Heart left ventricle (tissue), 16 donors: Measurements from ENCODE around the gene ERI3. TPM values are rescaled to one million over a fixed set of nuclear protein-coding genes. Genes with fewer than 3 reads are reported as not detected.
A peak's percentile ranks its signal among the peaks of the same experiment; 100 is the strongest.

Experiments used
- ATAC-seq, 4 donors: fragments of 200-7000 bp; cut with Tn5 transposase; one replicate each; pipeline ENCODE4 v1.9.1; 2020 to 2022; ENCODE audit warnings: moderate library complexity in 4 of 4, mild to moderate bottlenecking in 3 of 4, moderate number of reproducible peaks in 1 of 4
- DNase-seq, 5 donors: peaks; one replicate each; pipeline ENCODE4 v3.0.0-alpha.2; 2020
- H3K27ac ChIP-seq, 12 donors: fragments of 200-600 bp; sonication (generic) in 4 of 12; one replicate each; pipeline versions ENCODE4 v1.5.0 to v1.8.0; 2016 to 2022; ENCODE audit warnings: mild to moderate bottlenecking in 2 of 12
- H3K27me3 ChIP-seq, 9 donors: fragments of 200-600 bp; sonication (generic) in 2 of 9; one replicate each; pipeline versions ENCODE4 v1.5.1 to v1.8.0; 2016 to 2022; ENCODE audit warnings: mild to moderate bottlenecking in 3 of 9
- H3K36me3 ChIP-seq, 9 donors: fragments of 200-600 bp; sonication (generic) in 2 of 9; one replicate each; pipeline versions ENCODE4 v1.5.0 to v1.8.0; 2018 to 2022; ENCODE audit warnings: mild to moderate bottlenecking in 2 of 9
- H3K4me1 ChIP-seq, 12 donors: fragments of 200-600 bp; sonication (generic) in 4 of 12; one replicate each; pipeline versions ENCODE4 v1.5.0 to v1.8.0; 2016 to 2022; ENCODE audit warnings: mild to moderate bottlenecking in 3 of 12
- H3K4me3 ChIP-seq, 12 donors: fragments of 200-600 bp; sonication (generic) in 4 of 12; one replicate each; pipeline versions ENCODE4 v1.5.0 to v1.8.0; 2017 to 2022; ENCODE audit warnings: mild to moderate bottlenecking in 9 of 12, moderate library complexity in 4 of 12
- H3K9me3 ChIP-seq, 12 donors: fragments of 200-600 bp; sonication (generic) in 4 of 12; one replicate each; pipeline versions ENCODE4 v1.5.0 to v1.8.0; 2016 to 2022; ENCODE audit warnings: mild to moderate bottlenecking in 1 of 12
- CTCF ChIP-seq, 12 donors: fragments of 200-600 bp; sonication (generic) in 4 of 12; IDR thresholded peaks; one replicate each; pipeline versions ENCODE4 v1.5.0 to v1.8.0; 2018 to 2022; ENCODE audit warnings: antibody characterized with exemption in 12 of 12, mild to moderate bottlenecking in 5 of 12
- POLR2A ChIP-seq, 2 donors: fragments of 450-650 bp; IDR thresholded peaks; one replicate each; pipeline ENCODE4 v1.6.1; 2017; ENCODE audit warnings: antibody characterized with exemption in 2 of 2, mild to moderate bottlenecking in 2 of 2, moderate library complexity in 2 of 2
- WGBS, 4 donors: extraction: QIAGEN DNeasy Blood & Tissue Kit in 2 of 4; methylation state at CpG; one replicate each; pipeline versions ENCODE4 v1.1.5 to v1.1.7; 2013 to 2018; 5-methylcytosine and 5-hydroxymethylcytosine counted together
- intact Hi-C, 10 donors: fragments of 100-400 bp; cut with DNase I; formaldehyde crosslinking; loops; one replicate each; pipeline versions ENCODE4 v1.11.1 to v1.14.2; 2022
- polyA plus RNA-seq, 2 donors: library from polyadenylated mRNA; stranded (reverse); fragments of 200-250 nt; gene quantifications; one replicate each; pipeline ENCODE4 v1.2.3, GENCODE V29; 2013
- total RNA-seq, 9 donors: library from RNA; depleted of rRNA in 2 of 9; stranded (reverse); fragments of >200 nt in 2 of 9; fragmentation: NEBNext Ultra II Directional in 3 of 9; extraction: Animal tissue kit (Norgen Biotek cat#: 25700) in 3 of 9; gene quantifications; one replicate each; pipeline versions ENCODE4 v1.1.0 to v1.2.4, GENCODE V29; 2016 to 2023
- donor health status: ischemic (EF 13 %, LVEDD 7.1; RV severe dilation, severe dysfunction).
- donor health status: healthy with polysubstance abuse.
- donor health status: DM: no; HTN: yes; CAD: no.
- donor health status: DM: no; HTN: no; CAD: no.
- donor health status: ischemic (EF 25% LVEDD 6.9; RV normal size, moderate dysfunction).
- donor health status: ischemic (EF 25% LVEDD 5.7; RV mildly dilated, moderate dysfunction).
- donor health status: healthy.
- donor health status: DM: yes; HTN: yes; CAD: no.
- donor health status: ischemic (EF 35%, LVEDD 5.7; RV mildly dilated, moderate dysfunction).
- donor health status: nonischemic (EF 11% LVEDD 7.7; RV severe dilation, severe dysfunction).
- donor health status: DM: yes; HTN: yes; CAD: no.
- donor health status: PGD.
- donor health status: ischemic (EF 29% LVEDD 5.4; RV normal size, mild dysfunction).
- donor health status: nonischemic (EF 23%, LVEDD 6.1; RV moderate dilation, normal function).

Gene ERI3
- total and polyA plus RNA-seq, 11 donors, result 29.8 to 68.9 (median 48.0) TPM

DNA sequence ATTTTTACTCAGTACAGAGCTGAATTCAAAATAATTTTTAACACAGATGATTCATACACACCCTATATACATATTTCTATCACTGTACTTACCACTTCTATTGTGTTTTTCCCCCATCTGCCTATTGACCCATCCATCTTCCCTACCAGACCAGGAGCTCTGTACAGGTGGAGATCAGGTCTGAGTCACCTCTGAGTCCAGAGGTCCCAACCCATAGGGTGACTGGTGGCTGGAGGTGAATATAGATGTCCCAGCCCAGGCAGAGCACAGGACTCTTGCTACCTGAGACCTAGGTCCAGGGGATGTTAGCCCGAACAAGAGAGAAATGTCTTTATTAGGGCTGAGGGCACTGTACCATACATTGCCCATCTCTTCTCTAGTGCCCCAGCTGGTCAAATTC, 87.0 kb downstream of the ERI3 start:
- Histone ChIP-seq H3K4me1 (peaks cover 0 to 33% (median 0%) of the 10 kb centered on the region in 12 donors), H3K9me3 (no peaks in the 10 kb centered on the region), H3K27me3 (no peaks in the 10 kb centered on the region), H3K27ac (no peak overlapping the region), H3K36me3 (no peaks in the 10 kb centered on the region), H3K4me3 (no peak overlapping the region)
- intact Hi-C loops, result no loop called here
- no peak for TF ChIP-seq CTCF (IDR thresholded peaks at IDR 0.05)
- no peak for TF ChIP-seq POLR2A (IDR thresholded peaks at IDR 0.05)
- WGBS, 4 donors, result 94 to 100% (median 100%) methylated on average over 1 of the region's 1 CpG
- DNase-seq, result no peak
- no peak for ATAC-seq

DNA sequence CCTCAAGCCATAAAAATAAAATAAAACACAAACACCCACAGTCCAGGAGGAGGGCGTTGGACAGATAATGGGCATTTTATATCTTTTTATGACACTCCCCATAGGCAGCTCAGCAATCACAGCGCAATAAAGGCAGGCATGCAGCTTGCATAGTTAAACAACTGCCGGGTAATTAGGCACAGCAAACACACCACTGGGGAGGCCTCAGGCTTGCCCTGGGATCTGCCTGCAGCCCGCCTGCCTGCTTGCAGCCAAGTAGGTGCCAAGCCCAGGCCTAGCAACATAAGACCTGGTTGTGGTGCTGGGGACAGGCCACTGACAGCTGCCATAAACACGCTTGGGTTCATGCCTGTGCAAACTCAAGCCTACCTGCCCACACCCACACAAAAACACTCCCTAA, 87.6 kb downstream of the ERI3 start:
- TF ChIP-seq CTCF (IDR thresholded peaks at IDR 0.05) (no peak), POLR2A (IDR thresholded peaks at IDR 0.05) (no peak)
- 91 to 95% (median 94%) methylated on average over 3 to 5 of the region's 5 CpGs for WGBS, 4 donors

DNA sequence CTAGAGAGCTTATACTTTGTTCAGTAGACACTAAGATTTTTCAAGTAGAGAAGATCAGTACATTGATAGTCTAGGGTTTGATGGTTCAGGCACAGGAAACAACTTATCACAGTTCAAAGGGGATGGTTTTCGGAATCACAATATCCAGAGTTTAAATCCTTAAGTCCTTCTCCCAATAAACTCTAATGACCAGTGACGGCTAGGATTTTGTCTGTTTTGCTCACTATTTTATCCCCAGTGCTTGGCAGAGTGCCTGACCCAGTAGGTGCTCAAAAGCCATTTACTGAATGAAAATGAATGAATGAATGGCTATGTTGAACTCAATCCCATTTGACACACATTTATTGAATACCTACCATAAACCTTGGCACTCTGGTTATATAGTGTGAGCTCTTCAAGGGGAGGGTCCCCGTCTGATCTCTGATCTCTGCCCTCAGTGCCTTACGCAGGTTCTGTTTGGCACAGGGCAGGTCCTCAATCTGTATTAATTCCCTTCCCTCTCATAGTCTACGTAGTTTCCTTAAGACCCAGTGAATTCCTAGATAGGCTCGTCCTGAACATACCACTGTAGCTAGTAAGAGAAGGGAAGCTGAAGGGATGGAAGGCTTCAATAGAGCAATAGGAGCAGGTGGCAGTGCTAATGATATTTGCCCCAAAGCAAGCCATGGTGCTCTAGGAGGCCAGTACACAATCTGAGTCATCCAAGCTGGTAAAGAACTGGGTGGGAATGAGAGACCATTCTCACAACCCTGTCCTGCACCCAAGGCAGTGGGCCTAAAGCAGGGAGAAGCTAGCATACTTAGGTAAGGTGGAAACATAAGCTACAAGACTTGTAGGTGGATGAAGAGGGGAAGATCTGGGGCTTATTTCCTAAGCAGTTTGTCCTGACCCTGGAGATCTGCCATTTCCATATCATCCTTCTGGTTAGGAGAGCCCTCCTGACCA, 88.4 kb downstream of the ERI3 start:
- WGBS, 4 donors, result 97 to 98% (median 97%) methylated on average over 6 of the region's 6 CpGs
- DNase-seq, result no peak
- peaks cover 0 to 47% (median 0%) of the 10 kb centered on the region in 12 donors for H3K4me1 ChIP-seq
- intact Hi-C loops, result no loop called here
- H3K27me3 ChIP-seq, result no peaks in the 10 kb centered on the region
- TF ChIP-seq CTCF (IDR thresholded peaks at IDR 0.05), result no peak
- no peak overlapping the region for H3K27ac ChIP-seq
- no peaks in the 10 kb centered on the region for H3K9me3 ChIP-seq
- H3K4me3 ChIP-seq, result no peak overlapping the region
- no peak for ATAC-seq
- no peaks in the 10 kb centered on the region for H3K36me3 ChIP-seq

More for the DNA sequence above, 87.6 kb downstream of the ERI3 start:
- peaks cover 0 to 39% (median 0%) of the 10 kb centered on the region in 12 donors for H3K4me1 ChIP-seq
- no peaks in the 10 kb centered on the region for H3K9me3 ChIP-seq
- intact Hi-C loops, result no loop called here
- DNase-seq (no peak), ATAC-seq (peak in 2 of 4 donors; percentile 20 to 49)
- H3K36me3 ChIP-seq, result no peaks in the 10 kb centered on the region
- no peak overlapping the region for H3K27ac ChIP-seq
- H3K27me3 ChIP-seq, result no peaks in the 10 kb centered on the region
- H3K4me3 ChIP-seq, result no peak overlapping the region

GRCh38 chr1:44265656-44266358, 89.2 kb downstream of the ERI3 start:
- H3K4me1 ChIP-seq, result peaks cover 0 to 50% (median 0%) of the 10 kb centered on the region in 12 donors
- no peak overlapping the region for H3K27ac ChIP-seq
- H3K9me3 ChIP-seq, result no peaks in the 10 kb centered on the region
- DNase-seq (no peak), ATAC-seq (no peak)
- intact Hi-C loops, result no loop called here
- no peaks in the 10 kb centered on the region for H3K27me3 ChIP-seq
- no peaks in the 10 kb centered on the region for H3K36me3 ChIP-seq
- TF ChIP-seq POLR2A (IDR thresholded peaks at IDR 0.05) (no peak), CTCF (IDR thresholded peaks at IDR 0.05) (no peak)
- WGBS, 4 donors, result 88 to 96% (median 92%) methylated on average over 1 of the region's 1 CpG
- H3K4me3 ChIP-seq, result no peak overlapping the region
